Tibial nerve (tissue), 4 donors: Measurements from ENCODE around the gene ATP9B. TPM values are rescaled to one million over a fixed set of nuclear protein-coding genes. Genes with fewer than 3 reads are reported as not detected.

Experiments
- DNase-seq, 2 donors: peaks; one replicate each; pipeline ENCODE4 v3.0.0-alpha.2; 2019; ENCODE audit warnings: low spot score in 2 of 2
- H3K27ac ChIP-seq, 4 donors: fragments of 200-600 bp; sonication (generic) in 3 of 4; one replicate each; pipeline ENCODE4 v1.5.1; 2017 to 2019; ENCODE audit warnings: mild to moderate bottlenecking in 1 of 4
- H3K27me3 ChIP-seq, 2 donors: fragments of 200-600 bp; sonication (generic) in 1 of 2; one replicate each; pipeline versions ENCODE4 v1.5.1 to v1.6.0; 2017 to 2019
- H3K36me3 ChIP-seq, 3 donors: fragments of 200-600 bp; sonication (generic); one replicate each; pipeline ENCODE4 v1.5.1; 2018 to 2019
- H3K4me1 ChIP-seq, 4 donors: fragments of 200-600 bp; sonication (generic) in 3 of 4; one replicate each; pipeline ENCODE4 v1.5.1; 2017 to 2019
- H3K4me3 ChIP-seq, 4 donors: fragments of 200-600 bp; sonication (generic) in 3 of 4; one replicate each; pipeline ENCODE4 v1.5.1; 2017 to 2019; ENCODE audit warnings: mild to moderate bottlenecking in 1 of 4, moderate library complexity in 1 of 4
- H3K9me3 ChIP-seq, 4 donors: fragments of 200-600 bp; sonication (generic) in 3 of 4; one replicate each; pipeline ENCODE4 v1.5.1; 2017 to 2019
- EP300 ChIP-seq, 2 donors: sonication (generic); formaldehyde crosslinking; IDR thresholded peaks; one replicate each; pipeline ENCODE4 v1.6.1; 2017; ENCODE audit warnings: antibody characterized with exemption in 2 of 2, mild to moderate bottlenecking in 1 of 2
- POLR2A ChIP-seq, 2 donors: fragments of 450-650 bp; IDR thresholded peaks; one replicate each; pipeline ENCODE4 v1.6.1; 2017; ENCODE audit warnings: antibody characterized with exemption in 2 of 2, mild to moderate bottlenecking in 2 of 2, moderate library complexity in 2 of 2
- WGBS, 2 donors: methylation state at CpG; one replicate each; pipeline ENCODE4 v1.1.5; 2018; 5-methylcytosine and 5-hydroxymethylcytosine counted together
- total RNA-seq, 4 donors: library from RNA; depleted of rRNA; stranded (reverse); fragments of >200 nt; gene quantifications; one replicate each; pipeline ENCODE4 v1.1.0, GENCODE V29; 2016
- TF ChIP-seq, protein P1 (sequence below), 5 experiments: fragments of 200-600 bp in 3 of 5; fragments of 450-650 bp in 2 of 5; sonication (generic) in 3 of 5; IDR thresholded peaks; one replicate each; pipeline ENCODE4 v1.5.1; 2016 to 2019; ENCODE audit warnings: antibody characterized with exemption in 5 of 5, mild to moderate bottlenecking in 3 of 5, moderate library complexity in 2 of 5

Gene ATP9B
- total RNA-seq, 4 donors from 2014 or later, result 56.9 to 68.7 (median 59.8) TPM

- H3K9me3 ChIP-seq, result no peaks in the 10 kb centered on the region
- TF ChIP-seq, protein P1, sequence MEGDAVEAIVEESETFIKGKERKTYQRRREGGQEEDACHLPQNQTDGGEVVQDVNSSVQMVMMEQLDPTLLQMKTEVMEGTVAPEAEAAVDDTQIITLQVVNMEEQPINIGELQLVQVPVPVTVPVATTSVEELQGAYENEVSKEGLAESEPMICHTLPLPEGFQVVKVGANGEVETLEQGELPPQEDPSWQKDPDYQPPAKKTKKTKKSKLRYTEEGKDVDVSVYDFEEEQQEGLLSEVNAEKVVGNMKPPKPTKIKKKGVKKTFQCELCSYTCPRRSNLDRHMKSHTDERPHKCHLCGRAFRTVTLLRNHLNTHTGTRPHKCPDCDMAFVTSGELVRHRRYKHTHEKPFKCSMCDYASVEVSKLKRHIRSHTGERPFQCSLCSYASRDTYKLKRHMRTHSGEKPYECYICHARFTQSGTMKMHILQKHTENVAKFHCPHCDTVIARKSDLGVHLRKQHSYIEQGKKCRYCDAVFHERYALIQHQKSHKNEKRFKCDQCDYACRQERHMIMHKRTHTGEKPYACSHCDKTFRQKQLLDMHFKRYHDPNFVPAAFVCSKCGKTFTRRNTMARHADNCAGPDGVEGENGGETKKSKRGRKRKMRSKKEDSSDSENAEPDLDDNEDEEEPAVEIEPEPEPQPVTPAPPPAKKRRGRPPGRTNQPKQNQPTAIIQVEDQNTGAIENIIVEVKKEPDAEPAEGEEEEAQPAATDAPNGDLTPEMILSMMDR (IDR thresholded peaks at IDR 0.05), result no peak
- TF ChIP-seq POLR2A (IDR thresholded peaks at IDR 0.05) (no peak), EP300 (IDR thresholded peaks at IDR 0.05) (no peak)
- no peak for DNase-seq
- H3K27me3 ChIP-seq, result no peaks in the 10 kb centered on the region
- H3K27ac ChIP-seq, result peak overlapping the region; percentile 80 to 98 (median 94)
- peak overlapping the region; percentile 64 to 86 (median 72) for H3K4me3 ChIP-seq
- whole genome bisulfite sequencing, 2 donors, result 26 to 32% methylated on average over 28 to 40 of the region's 58 CpGs
- peaks cover 3 to 84% (median 48%) of the 10 kb centered on the region in 4 donors for H3K4me1 ChIP-seq
- no peaks in the 10 kb centered on the region for H3K36me3 ChIP-seq
These were observed 331.6 kb downstream of the ATP9B start for GRCh38 chr18:79400591-79401381.

GRCh38 chr18:79401494-79402208 is 332.5 kb downstream of the ATP9B start:
- no peaks in the 10 kb centered on the region for H3K27me3 ChIP-seq
- no peaks in the 10 kb centered on the region for H3K36me3 ChIP-seq
- TF ChIP-seq EP300 (IDR thresholded peaks at IDR 0.05) (no peak), POLR2A (IDR thresholded peaks at IDR 0.05) (no peak)
- TF ChIP-seq, protein P1 (IDR thresholded peaks at IDR 0.05), result no peak
- 66 to 85% methylated on average over 9 to 28 of the region's 32 CpGs for WGBS, 2 donors
- H3K4me1 ChIP-seq, result peaks cover 3 to 89% (median 46%) of the 10 kb centered on the region in 4 donors
- DNase-seq, result no peak
- peak overlapping the region; percentile 61 to 98 (median 94) for H3K27ac ChIP-seq
- no peaks in the 10 kb centered on the region for H3K9me3 ChIP-seq
- H3K4me3 ChIP-seq, result peak overlapping the region in 2 of 4 donors; percentile 76 to 86

GRCh38 chr18:79402209-79402576 is 333.0 kb downstream of the ATP9B start:
- peaks cover 3 to 87% (median 44%) of the 10 kb centered on the region in 4 donors for H3K4me1 ChIP-seq
- no peaks in the 10 kb centered on the region for H3K27me3 ChIP-seq
- no peak for TF ChIP-seq EP300 (IDR thresholded peaks at IDR 0.05)
- TF ChIP-seq, protein P1 (IDR thresholded peaks at IDR 0.05), result no peak
- no peak for TF ChIP-seq POLR2A (IDR thresholded peaks at IDR 0.05)
- DNase-seq, result no peak
- peak overlapping the region in 1 of 4 donors; percentile 76 for H3K4me3 ChIP-seq
- no peaks in the 10 kb centered on the region for H3K9me3 ChIP-seq
- 87 to 92% methylated on average over 12 to 16 of the region's 16 CpGs for WGBS, 2 donors
- H3K36me3 ChIP-seq, result peaks cover 0 to 3% (median 0%) of the 10 kb centered on the region in 3 donors
- peak overlapping the region in 3 of 4 donors; percentile 94 to 98 (median 95) for H3K27ac ChIP-seq

DNA sequence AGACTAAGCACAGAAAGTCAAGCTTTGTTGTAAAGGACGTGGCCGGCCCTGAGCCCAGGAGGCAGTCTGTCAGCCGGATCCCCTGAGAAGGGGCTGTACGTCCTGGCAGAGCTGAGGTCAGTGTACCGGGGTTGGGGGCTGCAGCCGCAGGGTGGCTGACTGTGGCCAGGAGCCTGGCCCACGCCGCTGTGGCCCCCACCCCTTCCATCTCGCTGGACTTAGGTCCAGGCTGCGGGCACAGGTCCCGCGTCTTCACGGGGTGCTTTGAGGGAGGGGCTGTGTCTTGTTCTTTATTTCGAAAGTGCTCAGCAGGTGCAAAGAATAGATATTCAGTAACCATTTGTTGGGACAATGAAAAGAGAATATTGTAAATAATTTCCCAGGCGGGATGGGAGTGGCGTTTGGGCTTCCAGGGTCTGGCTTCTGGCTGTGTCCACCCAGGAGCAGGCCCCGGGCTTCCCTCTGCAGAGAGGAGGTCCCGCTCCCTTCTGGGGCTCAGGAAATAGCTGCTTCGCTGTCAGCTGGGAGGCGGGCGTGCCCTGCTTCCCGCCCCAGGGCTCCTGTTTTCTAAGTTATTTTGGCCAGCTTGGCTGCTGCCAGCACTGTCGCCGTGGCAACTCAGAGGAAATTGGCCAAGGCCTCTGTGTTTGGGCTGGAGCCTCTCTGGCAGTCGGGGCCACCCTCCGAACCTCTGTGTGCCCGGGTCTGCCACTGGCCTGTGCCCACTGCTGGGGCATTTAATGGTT is 334.0 kb downstream of the ATP9B start:
- Histone ChIP-seq H3K27ac (peak overlapping the region; percentile 19 to 98 (median 94)), H3K27me3 (no peaks in the 10 kb centered on the region), H3K4me1 (peaks cover 3 to 81% (median 41%) of the 10 kb centered on the region in 4 donors), H3K9me3 (no peaks in the 10 kb centered on the region), H3K36me3 (peaks cover 0 to 5% (median 0%) of the 10 kb centered on the region in 3 donors), H3K4me3 (peak overlapping the region in 2 of 4 donors; percentile 14 to 30)
- WGBS, 2 donors, result 18 to 22% methylated on average over 27 of the region's 27 CpGs
- peak; percentile 34 to 76 for TF ChIP-seq EP300 (IDR thresholded peaks at IDR 0.05)
- peak in 1 of 2 donors; percentile 32 for TF ChIP-seq POLR2A (IDR thresholded peaks at IDR 0.05)
- TF ChIP-seq, protein P1 (IDR thresholded peaks at IDR 0.05), result no peak
- peak; percentile 67 to 71 for DNase-seq
